RWPE2 (cell line): ENCODE measurements around the gene PSEN1.

Experiments
- ATAC-seq: fragments of 200-7000 bp; cut with Tn5 transposase; 3 replicates; pipeline ENCODE4 v1.9.1; 2021; ENCODE audit warnings: low read depth
- DNase-seq: peaks from one replicate; pipeline ENCODE4 v3.0.0-alpha.2; 2020; ENCODE audit warnings: low spot score
- H3K27ac ChIP-seq: fragments of 450-650 bp; 2 replicates; pipeline ENCODE4 v1.5.1; 2017; ENCODE audit warnings: mild to moderate bottlenecking; ENCODE audit not compliant: poor library complexity, severe bottlenecking
- H3K27me3 ChIP-seq: fragments of 250-450 bp; sonication (Bioruptor Pico); 2 replicates; pipeline ENCODE4 v1.5.1; 2021; ENCODE audit warnings: mild to moderate bottlenecking, moderate library complexity; ENCODE audit not compliant: insufficient read depth, poor library complexity, severe bottlenecking
- H3K36me3 ChIP-seq: fragments of 250-450 bp; sonication (Bioruptor Pico); 2 replicates; pipeline ENCODE4 v1.5.1; 2020; ENCODE audit warnings: low read depth, mild to moderate bottlenecking, moderate library complexity
- H3K4me1 ChIP-seq: fragments of 250-450 bp; sonication (Bioruptor Pico); 2 replicates; pipeline ENCODE4 v1.5.1; 2021; ENCODE audit warnings: mild to moderate bottlenecking, moderate library complexity; ENCODE audit not compliant: insufficient read depth, poor library complexity, severe bottlenecking
- H3K4me3 ChIP-seq: fragments of 250-450 bp; sonication (Bioruptor Pico); 2 replicates; pipeline ENCODE4 v1.5.1; 2021; ENCODE audit warnings: mild to moderate bottlenecking, moderate library complexity; ENCODE audit not compliant: severe bottlenecking
- H3K9me3 ChIP-seq: fragments of 250-450 bp; sonication (Bioruptor Pico); 2 replicates; pipeline ENCODE4 v1.5.1; 2021; ENCODE audit warnings: mild to moderate bottlenecking, moderate library complexity; ENCODE audit not compliant: severe bottlenecking
- CTCF ChIP-seq: fragments of 450-650 bp; IDR thresholded peaks from one replicate; pipeline ENCODE4 v1.5.1; 2017; ENCODE audit warnings: mild to moderate bottlenecking, moderate library complexity; ENCODE audit not compliant: poor library complexity, severe bottlenecking

Gene PSEN1

GRCh38 chr14:73261520-73262426, 125.5 kb downstream of the PSEN1 start:
- Histone ChIP-seq H3K27ac (no peak overlapping the region), H3K4me1 (no peaks in the 10 kb centered on the region), H3K4me3 (no peak overlapping the region), H3K9me3 (no peaks in the 10 kb centered on the region), H3K27me3 (no peaks in the 10 kb centered on the region), H3K36me3 (no peaks in the 10 kb centered on the region)
- no peak for TF ChIP-seq CTCF
- DNase-seq (no peak), ATAC-seq (no peak)

GRCh38 chr14:73262427-73263183, 126.3 kb downstream of the PSEN1 start:
- H3K4me3 ChIP-seq = no peak overlapping the region
- H3K4me1 ChIP-seq = no peaks in the 10 kb centered on the region
- no peak overlapping the region for H3K27ac ChIP-seq
- H3K9me3 ChIP-seq = no peaks in the 10 kb centered on the region
- no peak for TF ChIP-seq CTCF
- H3K36me3 ChIP-seq = no peaks in the 10 kb centered on the region
- DNase-seq (no peak), ATAC-seq (no peak)
- H3K27me3 ChIP-seq = no peaks in the 10 kb centered on the region

GRCh38 chr14:73263606-73264005, 127.3 kb downstream of the PSEN1 start:
- no peak for ATAC-seq
- H3K4me1 ChIP-seq = no peaks in the 10 kb centered on the region
- H3K4me3 ChIP-seq = no peak overlapping the region
- TF ChIP-seq CTCF = no peak
- H3K9me3 ChIP-seq = no peaks in the 10 kb centered on the region
- H3K27me3 ChIP-seq = no peaks in the 10 kb centered on the region
- no peak for DNase-seq
- no peak overlapping the region for H3K27ac ChIP-seq
- H3K36me3 ChIP-seq = no peaks in the 10 kb centered on the region

GRCh38 chr14:73264080-73264884, 128.0 kb downstream of the PSEN1 start:
- no peaks in the 10 kb centered on the region for H3K27me3 ChIP-seq
- TF ChIP-seq CTCF = no peak
- H3K4me1 ChIP-seq = no peaks in the 10 kb centered on the region
- H3K36me3 ChIP-seq = no peaks in the 10 kb centered on the region
- ATAC-seq (no peak), DNase-seq (no peak)
- H3K9me3 ChIP-seq = no peaks in the 10 kb centered on the region
- no peak overlapping the region for H3K27ac ChIP-seq
- no peak overlapping the region for H3K4me3 ChIP-seq
